HepG2 (cell line): ENCODE results near the gene CREBZF. TPM values are rescaled to one million over a fixed set of nuclear protein-coding genes. Genes with fewer than 3 reads are reported as not detected.

ENCODE experiments used
- HMGA1 ChIP-seq: sonication (generic); formaldehyde crosslinking; conservative IDR thresholded peaks from 2 replicates; pipeline ENCODE4 v1.4.0; 2020; ENCODE audit warnings: missing genetic modification reagents
- KLF6 ChIP-seq: IDR thresholded peaks from 2 replicates; pipeline ENCODE4 v1.8.0; 2016; ENCODE audit warnings: missing biosample characterization, missing genetic modification reagents
- RFX3 ChIP-seq: IDR thresholded peaks from 2 replicates; pipeline ENCODE4 v1.6.1; 2016; ENCODE audit warnings: missing biosample characterization, missing genetic modification reagents
- SYNCRIP ChIP-seq: fragments of 200-400 bp; formaldehyde crosslinking; IDR thresholded peaks from 2 replicates; pipeline ENCODE4 v1.6.1; 2018; ENCODE audit warnings: mild to moderate bottlenecking, low read depth, low read length; ENCODE audit not compliant: insufficient read depth
- TBL1XR1 ChIP-seq: fragments of 150-350 bp; IDR thresholded peaks from 2 replicates; pipeline ENCODE4 v1.6.1; 2014; ENCODE audit warnings: borderline replicate concordance, low read length; ENCODE audit not compliant: partially characterized antibody
- THYN1 ChIP-seq: sonication (generic); formaldehyde crosslinking; IDR thresholded peaks from 2 replicates; pipeline ENCODE4 v1.8.1; 2023; ENCODE audit warnings: low read depth, mild to moderate bottlenecking, moderate library complexity, missing genetic modification reagents, borderline replicate concordance
- TSC22D2 ChIP-seq: sonication (generic); formaldehyde crosslinking; IDR thresholded peaks from 2 replicates; pipeline ENCODE4 v1.5.1; 2020; ENCODE audit warnings: missing genetic modification reagents, mild to moderate bottlenecking, borderline replicate concordance
- XRCC5 ChIP-seq: fragments of 200-400 bp; formaldehyde crosslinking; optimal IDR thresholded peaks from 2 replicates; pipeline ENCODE3; 2017; ENCODE audit warnings: mild to moderate bottlenecking, low read length
- ZFAT ChIP-seq: sonication (generic); formaldehyde crosslinking; conservative IDR thresholded peaks from 2 replicates; pipeline ENCODE4 v1.8.1; 2023; ENCODE audit warnings: missing genetic modification reagents, inconsistent platforms
- ZFP36 ChIP-seq: fragments of 150-350 bp; IDR thresholded peaks from 2 replicates; pipeline ENCODE4 v1.6.1; 2018; ENCODE audit warnings: borderline replicate concordance, low read length, low read depth; ENCODE audit not compliant: partially characterized antibody
- ZNF430 ChIP-seq: sonication (generic); formaldehyde crosslinking; IDR thresholded peaks from 2 replicates; pipeline ENCODE4 v1.9.0; 2021; ENCODE audit warnings: mild to moderate bottlenecking, missing genetic modification reagents
- ZNF512 ChIP-seq: sonication (generic); formaldehyde crosslinking; IDR thresholded peaks from 2 replicates; pipeline ENCODE4 v1.4.0; 2020; ENCODE audit warnings: mild to moderate bottlenecking, missing genetic modification reagents
- ZNF615 ChIP-seq: sonication (generic); formaldehyde crosslinking; IDR thresholded peaks from 2 replicates; pipeline ENCODE4 v1.5.0; 2020; ENCODE audit warnings: mild to moderate bottlenecking, missing genetic modification reagents, borderline replicate concordance
- ZNF782 ChIP-seq: sonication (generic); formaldehyde crosslinking; IDR thresholded peaks from 2 replicates; pipeline ENCODE4 v1.4.0; 2020; ENCODE audit warnings: missing genetic modification reagents, mild to moderate bottlenecking, borderline replicate concordance
- polyA plus RNA-seq, 8 experiments: library from polyadenylated mRNA; depleted of rRNA in 3 of 8; stranded (reverse) in 7 of 8; unstranded in 1 of 8; fragments of >200 nt; fragmentation: Illumina TruSeq in 4 of 8; extraction: Trizol in 4 of 8; gene quantifications; 2 replicates each; pipeline versions ENCODE4 v1.2.1 to v1.2.3, GENCODE V29; 2011 to 2016; ENCODE audit warnings: low read depth in 4 of 8, missing spikeins in 1 of 8, mixed read lengths in 1 of 8; ENCODE audit not compliant: insufficient read depth in 1 of 8
- total RNA-seq, 5 experiments: library from RNA; depleted of rRNA; stranded (reverse); fragments of >200 nt; fragmentation: Illumina TruSeq; extraction: Trizol; gene quantifications; 2 replicates each; pipeline ENCODE4 v1.2.3, GENCODE V29; 2016; ENCODE audit warnings: low read depth in 1 of 5
- TF ChIP-seq, protein P1 (sequence below): sonication (generic); formaldehyde crosslinking; IDR thresholded peaks from 2 replicates; pipeline ENCODE4 v1.4.0; 2020; ENCODE audit warnings: missing genetic modification reagents, borderline replicate concordance
- TF ChIP-seq, protein P2 (sequence below): sonication (generic); formaldehyde crosslinking; IDR thresholded peaks from 2 replicates; pipeline ENCODE4 v1.4.0; 2020; ENCODE audit warnings: missing genetic modification reagents
- TF ChIP-seq, protein P3 (sequence below): sonication (generic); formaldehyde crosslinking; IDR thresholded peaks from 2 replicates; pipeline ENCODE4 v1.4.0; 2020; ENCODE audit warnings: low read depth, mild to moderate bottlenecking, missing genetic modification reagents

CREBZF gene
- total and polyA plus RNA-seq, 2 of the 13 experiments (the other 11 are each of a cell fraction or from before 2014, with no cell fraction given), result 30.6 to 43.1 TPM

DNA sequence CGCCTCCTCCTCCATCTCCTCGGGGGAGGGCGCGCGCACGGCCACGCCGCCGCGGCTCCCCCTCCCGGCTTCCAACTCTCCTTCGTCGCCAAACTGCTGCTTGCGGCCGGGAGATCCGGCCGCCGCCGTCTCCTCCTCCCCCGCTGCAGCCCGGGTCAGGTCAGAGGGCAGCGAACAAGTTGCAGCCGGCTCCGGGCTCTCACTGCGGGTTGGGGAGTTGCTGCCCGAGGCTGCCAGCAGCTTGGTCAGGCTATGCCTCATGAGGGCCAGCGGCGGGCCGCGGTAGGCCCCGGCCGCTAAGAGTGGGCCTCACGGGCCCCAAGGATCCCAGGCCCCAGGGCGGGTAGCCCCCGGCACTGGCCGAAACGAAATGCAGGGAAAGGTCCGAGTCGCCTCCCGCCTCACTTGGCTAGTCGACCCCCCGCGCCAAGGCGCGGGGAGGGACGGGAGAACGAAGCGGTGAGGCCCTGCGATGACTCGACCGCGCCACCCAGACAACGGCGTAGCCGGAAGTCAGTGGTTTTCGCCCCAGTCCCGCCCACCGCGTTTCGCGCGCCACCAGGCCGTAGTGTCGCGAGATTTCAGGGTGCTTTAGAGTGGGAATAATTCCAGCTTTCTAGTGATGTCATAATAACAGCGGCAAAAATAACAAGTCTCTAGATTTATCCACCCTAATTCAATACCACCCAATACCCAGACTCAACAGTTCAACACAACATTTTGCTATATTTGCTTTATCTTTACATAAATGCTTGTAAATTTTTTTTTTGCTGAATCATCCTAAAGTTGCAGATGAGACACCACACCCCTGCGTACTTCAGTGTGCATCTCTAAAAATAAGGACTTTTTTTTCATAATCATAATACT lies at the start of gene CREBZF (continued):
- TF ChIP-seq HMGA1 (CRISPR knock-in tag), result no peak
- no peak for TF ChIP-seq ZNF615 (CRISPR knock-in tag)
- TF ChIP-seq XRCC5, result no peak
- no peak for TF ChIP-seq THYN1 (CRISPR knock-in tag)
- TF ChIP-seq, protein P1, sequence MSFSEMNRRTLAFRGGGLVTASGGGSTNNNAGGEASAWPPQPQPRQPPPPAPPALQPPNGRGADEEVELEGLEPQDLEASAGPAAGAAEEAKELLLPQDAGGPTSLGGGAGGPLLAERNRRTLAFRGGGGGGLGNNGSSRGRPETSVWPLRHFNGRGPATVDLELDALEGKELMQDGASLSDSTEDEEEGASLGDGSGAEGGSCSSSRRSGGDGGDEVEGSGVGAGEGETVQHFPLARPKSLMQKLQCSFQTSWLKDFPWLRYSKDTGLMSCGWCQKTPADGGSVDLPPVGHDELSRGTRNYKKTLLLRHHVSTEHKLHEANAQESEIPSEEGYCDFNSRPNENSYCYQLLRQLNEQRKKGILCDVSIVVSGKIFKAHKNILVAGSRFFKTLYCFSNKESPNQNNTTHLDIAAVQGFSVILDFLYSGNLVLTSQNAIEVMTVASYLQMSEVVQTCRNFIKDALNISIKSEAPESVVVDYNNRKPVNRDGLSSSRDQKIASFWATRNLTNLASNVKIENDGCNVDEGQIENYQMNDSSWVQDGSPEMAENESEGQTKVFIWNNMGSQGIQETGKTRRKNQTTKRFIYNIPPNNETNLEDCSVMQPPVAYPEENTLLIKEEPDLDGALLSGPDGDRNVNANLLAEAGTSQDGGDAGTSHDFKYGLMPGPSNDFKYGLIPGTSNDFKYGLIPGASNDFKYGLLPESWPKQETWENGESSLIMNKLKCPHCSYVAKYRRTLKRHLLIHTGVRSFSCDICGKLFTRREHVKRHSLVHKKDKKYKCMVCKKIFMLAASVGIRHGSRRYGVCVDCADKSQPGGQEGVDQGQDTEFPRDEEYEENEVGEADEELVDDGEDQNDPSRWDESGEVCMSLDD, result no peak
- TF ChIP-seq ZNF782 (CRISPR knock-in tag), result no peak
- TF ChIP-seq, protein P2, sequence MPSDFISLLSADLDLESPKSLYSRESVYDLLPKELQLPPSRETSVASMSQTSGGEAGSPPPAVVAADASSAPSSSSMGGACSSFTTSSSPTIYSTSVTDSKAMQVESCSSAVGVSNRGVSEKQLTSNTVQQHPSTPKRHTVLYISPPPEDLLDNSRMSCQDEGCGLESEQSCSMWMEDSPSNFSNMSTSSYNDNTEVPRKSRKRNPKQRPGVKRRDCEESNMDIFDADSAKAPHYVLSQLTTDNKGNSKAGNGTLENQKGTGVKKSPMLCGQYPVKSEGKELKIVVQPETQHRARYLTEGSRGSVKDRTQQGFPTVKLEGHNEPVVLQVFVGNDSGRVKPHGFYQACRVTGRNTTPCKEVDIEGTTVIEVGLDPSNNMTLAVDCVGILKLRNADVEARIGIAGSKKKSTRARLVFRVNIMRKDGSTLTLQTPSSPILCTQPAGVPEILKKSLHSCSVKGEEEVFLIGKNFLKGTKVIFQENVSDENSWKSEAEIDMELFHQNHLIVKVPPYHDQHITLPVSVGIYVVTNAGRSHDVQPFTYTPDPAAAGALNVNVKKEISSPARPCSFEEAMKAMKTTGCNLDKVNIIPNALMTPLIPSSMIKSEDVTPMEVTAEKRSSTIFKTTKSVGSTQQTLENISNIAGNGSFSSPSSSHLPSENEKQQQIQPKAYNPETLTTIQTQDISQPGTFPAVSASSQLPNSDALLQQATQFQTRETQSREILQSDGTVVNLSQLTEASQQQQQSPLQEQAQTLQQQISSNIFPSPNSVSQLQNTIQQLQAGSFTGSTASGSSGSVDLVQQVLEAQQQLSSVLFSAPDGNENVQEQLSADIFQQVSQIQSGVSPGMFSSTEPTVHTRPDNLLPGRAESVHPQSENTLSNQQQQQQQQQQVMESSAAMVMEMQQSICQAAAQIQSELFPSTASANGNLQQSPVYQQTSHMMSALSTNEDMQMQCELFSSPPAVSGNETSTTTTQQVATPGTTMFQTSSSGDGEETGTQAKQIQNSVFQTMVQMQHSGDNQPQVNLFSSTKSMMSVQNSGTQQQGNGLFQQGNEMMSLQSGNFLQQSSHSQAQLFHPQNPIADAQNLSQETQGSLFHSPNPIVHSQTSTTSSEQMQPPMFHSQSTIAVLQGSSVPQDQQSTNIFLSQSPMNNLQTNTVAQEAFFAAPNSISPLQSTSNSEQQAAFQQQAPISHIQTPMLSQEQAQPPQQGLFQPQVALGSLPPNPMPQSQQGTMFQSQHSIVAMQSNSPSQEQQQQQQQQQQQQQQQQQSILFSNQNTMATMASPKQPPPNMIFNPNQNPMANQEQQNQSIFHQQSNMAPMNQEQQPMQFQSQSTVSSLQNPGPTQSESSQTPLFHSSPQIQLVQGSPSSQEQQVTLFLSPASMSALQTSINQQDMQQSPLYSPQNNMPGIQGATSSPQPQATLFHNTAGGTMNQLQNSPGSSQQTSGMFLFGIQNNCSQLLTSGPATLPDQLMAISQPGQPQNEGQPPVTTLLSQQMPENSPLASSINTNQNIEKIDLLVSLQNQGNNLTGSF (CRISPR knock-in tag), result peak; percentile 82
- no peak for TF ChIP-seq SYNCRIP
- peak; percentile 17; the same call in 1 of the 2 replicates for TF ChIP-seq ZNF430 (CRISPR knock-in tag)
- no peak for TF ChIP-seq RFX3 (CRISPR knock-in tag)
- no peak for TF ChIP-seq ZNF512 (CRISPR knock-in tag)
- TF ChIP-seq, protein P3, sequence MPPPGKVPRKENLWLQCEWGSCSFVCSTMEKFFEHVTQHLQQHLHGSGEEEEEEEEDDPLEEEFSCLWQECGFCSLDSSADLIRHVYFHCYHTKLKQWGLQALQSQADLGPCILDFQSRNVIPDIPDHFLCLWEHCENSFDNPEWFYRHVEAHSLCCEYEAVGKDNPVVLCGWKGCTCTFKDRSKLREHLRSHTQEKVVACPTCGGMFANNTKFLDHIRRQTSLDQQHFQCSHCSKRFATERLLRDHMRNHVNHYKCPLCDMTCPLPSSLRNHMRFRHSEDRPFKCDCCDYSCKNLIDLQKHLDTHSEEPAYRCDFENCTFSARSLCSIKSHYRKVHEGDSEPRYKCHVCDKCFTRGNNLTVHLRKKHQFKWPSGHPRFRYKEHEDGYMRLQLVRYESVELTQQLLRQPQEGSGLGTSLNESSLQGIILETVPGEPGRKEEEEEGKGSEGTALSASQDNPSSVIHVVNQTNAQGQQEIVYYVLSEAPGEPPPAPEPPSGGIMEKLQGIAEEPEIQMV, result no peak
- TF ChIP-seq KLF6 (CRISPR knock-in tag), result 0 out of 2 replicates have a peak, but pooled peaks have one; percentile 34
- TF ChIP-seq TSC22D2, result no peak
- TF ChIP-seq ZFAT (CRISPR knock-in tag), result no peak
- no peak for TF ChIP-seq ZFP36
- no peak for TF ChIP-seq TBL1XR1
